SIG-M5 treated with dmso at 0.1 percent for 504 hours (cell line): ENCODE measurements around the gene RHEB.

Experiments used
- DNase-seq: peaks from one replicate; lab custom pipeline; 2025; ENCODE audit not compliant: unreplicated experiment; lab: John Stamatoyannopoulos, UW

The RHEB gene

GRCh38 chr7:151433721-151434400, 85.8 kb downstream of the RHEB start:
- no peak for DNase-seq

- no peak for DNase-seq
Observed at GRCh38 chr7:151432658-151433521, 86.8 kb downstream of the RHEB start.

DNA sequence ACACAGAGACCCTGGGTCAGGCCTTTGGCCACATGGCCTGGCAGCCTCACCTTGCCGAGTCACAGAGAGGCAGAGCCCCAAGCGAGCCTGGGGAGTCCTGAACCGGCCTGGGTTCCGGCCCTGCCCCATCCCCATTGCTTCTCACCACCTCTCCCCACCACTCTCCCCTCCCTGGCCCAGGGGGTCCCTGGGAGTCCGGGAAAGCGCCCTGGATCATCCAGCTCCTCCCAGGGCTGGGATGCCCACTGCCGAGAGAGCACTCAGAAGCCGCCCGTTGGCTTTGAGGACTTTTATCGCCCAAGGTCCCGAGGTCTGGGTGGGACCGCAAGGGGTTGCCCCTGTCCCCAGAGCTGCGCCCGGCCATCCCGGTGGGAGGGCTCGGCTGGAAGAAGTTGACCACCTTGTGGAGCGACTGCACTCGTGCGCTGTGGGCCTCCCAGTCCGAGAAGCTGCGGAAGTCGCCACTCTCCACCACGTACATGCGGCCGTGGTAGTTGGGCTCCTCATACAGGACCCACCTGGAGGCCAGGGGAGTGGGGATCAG, 87.9 kb downstream of the RHEB start:
- no peak for DNase-seq

DNA sequence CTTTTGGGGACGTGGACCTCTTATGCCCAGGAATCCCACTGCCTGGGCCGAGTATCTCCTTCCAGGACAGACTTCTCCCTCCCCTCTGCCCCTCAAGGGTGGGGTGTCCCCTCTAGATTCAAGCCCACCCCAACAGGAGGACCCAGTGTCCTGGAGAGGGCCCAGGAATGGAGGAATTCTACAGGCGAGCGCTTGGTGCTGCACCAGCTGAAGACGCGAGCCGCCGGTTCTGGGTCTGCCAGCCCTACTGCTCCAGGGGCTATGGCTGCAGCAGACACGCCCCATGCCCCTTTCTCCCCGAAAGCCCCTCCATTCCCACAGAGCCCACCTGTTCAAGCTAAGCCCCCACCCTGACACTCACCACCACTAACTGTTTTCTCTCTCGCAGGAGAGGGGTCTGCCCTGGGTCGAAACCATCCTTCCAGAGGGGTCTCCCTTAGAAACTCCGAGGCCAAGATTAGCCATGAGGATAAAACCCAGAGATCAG, 88.4 kb downstream of the RHEB start:
- DNase-seq: no peak

GRCh38 chr7:151430391-151431205, 89.1 kb downstream of the RHEB start:
- DNase-seq: no peak

GRCh38 chr7:151429560-151430331, 89.9 kb downstream of the RHEB start:
- DNase-seq: no peak

GRCh38 chr7:151429237-151429559, 90.5 kb downstream of the RHEB start:
- no peak for DNase-seq

DNA sequence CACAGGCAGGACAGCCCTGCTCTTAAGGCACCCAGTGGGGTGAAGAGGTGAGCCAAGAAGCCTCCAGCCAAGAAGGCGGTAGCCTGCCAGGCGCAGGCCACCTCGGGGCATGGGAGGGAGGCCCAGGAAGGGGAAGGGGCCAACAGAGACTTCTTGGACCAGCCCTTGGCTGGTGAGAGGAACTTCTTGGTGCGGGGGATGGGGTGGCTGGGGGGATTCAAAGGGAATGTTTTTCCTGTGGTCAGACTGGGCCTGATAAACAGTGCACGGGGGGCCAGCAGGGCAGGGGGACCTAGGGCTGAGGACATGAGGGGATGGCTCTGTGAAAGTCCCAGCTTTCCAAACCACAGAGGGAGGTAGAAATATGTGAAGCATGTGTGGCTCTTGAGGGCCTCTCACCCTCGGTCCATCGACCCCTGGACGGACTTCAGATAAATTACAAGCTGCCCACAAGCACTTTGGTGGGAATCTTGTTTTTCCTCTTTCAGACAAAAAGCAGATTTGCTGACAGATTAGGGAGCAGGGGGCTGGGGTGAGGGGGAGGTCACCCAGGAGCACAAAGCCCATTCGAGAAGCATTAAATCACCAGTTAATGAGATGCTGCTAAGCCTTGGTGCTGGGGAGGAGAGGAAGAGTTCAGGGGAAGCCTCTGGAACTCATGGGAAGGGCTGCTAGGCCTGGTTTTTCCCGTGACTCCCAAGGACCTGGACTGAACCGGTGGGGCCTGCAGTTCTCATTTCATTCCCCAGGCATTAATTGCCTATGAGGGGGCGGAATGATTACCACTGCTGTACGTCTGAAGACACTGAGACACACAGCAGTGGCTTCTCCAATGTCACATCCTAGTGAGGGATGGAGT, 91.1 kb downstream of the RHEB start:
- no peak for DNase-seq

DNA sequence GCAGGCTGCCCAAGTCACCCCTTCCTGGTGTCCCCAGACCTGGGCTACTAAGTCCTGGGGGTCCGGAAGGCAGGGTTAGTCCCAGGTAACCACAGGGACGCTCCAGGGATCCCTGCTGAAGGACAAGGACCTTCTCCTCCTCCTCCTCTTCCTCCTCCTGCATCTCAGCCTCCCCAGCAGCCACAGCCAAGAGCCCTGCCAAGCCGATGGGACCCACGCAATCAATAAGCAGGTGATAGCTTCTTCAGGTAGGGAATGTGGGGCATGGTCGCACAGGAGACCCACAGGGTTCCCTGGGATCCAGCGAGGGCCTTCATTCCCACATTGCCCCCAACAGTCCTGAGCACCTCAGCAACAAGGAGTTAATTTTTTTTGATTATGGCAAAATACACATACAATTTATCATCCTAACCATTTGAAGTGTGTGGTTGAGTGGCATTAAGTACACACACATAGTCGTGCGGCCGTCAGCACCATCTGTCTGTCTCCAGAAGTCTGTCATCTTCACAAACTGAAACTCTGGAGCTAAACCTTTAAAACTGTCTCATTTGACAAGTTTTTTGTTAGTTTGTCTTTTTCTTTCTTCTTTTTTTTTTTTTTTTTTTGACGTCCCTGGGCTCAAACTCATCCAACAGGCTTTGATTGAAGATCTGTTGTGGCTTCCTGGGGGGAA, 91.9 kb downstream of the RHEB start:
- DNase-seq: no peak

GRCh38 chr7:151426904-151427704, 92.6 kb downstream of the RHEB start:
- no peak for DNase-seq

GRCh38 chr7:151426441-151426903, 93.2 kb downstream of the RHEB start:
- DNase-seq: no peak

DNA sequence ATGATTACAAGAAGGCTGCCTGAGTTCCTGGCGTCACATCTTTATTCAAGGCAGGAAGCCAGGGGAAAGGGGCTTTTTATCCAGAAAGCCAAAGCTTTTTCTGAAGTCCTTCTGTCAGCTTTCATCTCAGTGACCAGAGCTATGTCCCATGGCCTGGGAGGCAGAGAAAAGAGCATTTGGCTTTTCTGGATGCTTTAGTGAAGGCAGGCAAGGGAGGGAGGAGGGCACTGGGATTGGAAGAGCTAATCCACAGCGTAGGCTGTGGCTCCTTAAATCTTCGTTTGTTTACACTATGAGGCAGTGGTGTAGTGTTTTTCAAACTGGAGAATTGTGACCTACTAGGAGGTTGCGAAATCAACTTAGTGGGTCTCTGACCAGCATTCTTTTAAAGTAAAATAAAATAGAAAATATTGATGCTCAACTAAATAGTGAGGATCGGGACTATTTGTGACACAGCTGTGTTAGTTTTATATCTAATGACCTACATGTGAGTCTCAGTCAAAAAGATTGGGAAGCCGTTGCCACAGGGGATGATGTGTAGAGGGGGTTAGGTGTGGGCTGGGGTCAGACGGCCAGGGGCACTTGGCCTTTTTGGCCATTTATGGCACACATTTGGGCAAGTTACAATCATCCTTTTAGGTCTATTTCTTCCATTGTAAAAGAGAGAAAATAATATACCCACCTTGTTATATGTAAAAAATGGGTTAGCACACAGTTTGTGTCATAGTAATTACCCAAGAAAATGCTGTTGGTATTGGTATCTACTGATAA, 93.8 kb downstream of the RHEB start:
- DNase-seq: no peak

- DNase-seq: no peak
Observed at GRCh38 chr7:151424799-151425198, 94.9 kb downstream of the RHEB start.

DNA sequence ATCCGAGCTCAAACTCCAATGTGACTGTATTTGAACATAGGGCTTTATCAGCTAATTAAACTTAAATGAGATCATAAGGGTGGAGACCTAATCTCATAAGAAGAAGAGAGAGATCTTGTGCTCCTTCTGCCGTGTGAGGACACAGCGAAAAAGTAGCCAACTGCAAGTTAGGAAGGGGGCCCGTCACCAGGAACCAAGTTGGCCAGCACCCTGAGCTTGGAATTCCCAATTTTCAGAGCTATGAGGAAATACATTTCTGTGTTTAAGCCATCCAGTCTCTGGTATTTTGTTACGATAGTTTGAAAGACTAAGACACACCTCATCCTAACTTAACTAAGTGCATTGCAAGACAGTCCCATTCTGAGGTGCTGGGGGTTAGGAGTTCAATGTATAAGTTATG, 95.8 kb downstream of the RHEB start:
- no peak for DNase-seq

DNA sequence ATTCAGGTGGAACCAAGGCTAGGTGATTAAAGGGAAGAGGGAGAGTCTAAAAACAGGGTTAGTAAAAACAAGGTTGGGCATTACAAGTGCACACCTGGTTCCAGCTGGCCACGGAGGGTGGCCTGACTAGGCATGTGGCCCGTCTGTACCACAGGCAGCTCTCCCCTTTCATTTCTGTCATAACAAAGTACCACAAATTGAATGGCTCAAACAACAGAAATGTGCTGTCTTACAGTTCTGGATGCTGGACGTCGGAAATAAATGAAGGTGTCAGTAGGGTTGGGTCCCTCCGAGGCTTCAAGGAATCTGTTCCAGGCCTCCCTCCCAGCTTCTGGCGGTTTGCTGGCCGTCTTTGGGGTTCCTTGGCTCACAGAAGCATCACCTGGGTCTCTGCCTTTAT, 96.5 kb downstream of the RHEB start:
- DNase-seq: no peak

GRCh38 chr7:151422212-151422611, 97.5 kb downstream of the RHEB start:
- DNase-seq: no peak

DNA sequence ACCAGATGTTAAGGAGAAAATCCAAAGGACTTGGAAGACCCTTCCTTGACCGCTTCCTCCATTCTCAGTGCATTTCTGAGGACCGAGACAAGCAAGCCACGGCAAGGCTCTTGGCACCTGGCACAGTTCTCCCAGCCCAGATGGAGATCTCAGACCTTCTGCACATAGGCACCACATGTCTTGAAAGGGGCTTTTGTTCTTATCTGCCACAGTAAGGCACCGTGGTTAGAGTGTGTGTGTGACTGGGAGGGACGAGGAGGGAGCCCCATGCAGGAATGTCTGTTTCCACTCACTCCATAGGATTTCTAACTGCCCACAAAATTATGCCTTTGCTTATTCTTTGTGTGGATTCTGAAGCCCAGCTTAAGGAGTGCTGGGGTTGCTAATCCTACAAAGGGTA, 99.6 kb downstream of the RHEB start:
- no peak for DNase-seq

DNA sequence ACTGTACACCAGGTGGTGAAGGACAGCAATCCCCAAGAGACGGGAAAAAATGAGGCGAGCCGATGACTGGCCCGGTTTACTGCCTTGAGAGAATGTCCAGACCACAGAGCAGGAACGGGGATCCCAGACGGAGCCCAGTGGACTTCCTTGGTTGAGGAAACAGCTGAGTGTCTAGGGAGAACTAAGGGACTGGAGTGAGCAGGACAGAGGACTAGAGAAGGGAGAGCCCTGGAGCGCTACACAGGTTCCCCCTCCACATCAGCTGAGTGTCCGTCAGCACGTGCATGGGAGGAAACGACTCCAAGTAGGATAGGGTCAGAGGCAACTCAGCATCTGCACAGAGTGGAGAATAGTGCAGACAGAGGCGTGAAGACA, 102.8 kb downstream of the RHEB start:
- DNase-seq: no peak
